Measurements from ENCODE around the gene PURB. TPM values are rescaled to one million over a fixed set of nuclear protein-coding genes. Genes with fewer than 3 reads are reported as not detected.

PURB gene
- total and polyA plus RNA-seq, 2 of the 4 experiments (the other 2 are of a cell fraction) = 6.3 to 8.8 TPM

DNA sequence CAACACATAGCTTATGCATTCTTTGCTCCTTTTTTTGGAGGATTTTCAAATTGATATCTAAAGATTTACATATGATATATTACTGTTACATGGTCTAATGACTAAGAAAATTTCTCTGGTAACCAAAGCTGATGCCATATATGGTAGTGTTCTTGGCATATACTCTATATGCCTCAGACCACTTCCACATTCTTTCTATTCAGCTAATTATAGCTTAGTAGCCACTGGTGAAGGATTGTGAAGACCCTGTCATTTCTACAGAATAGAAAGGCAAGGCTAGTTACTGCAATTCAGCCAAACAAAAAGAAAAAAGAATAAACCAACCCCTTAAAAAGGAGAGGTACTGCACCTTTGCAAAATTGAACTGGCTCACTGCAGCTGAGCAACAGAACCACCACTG lies 3.7 kb downstream of the PURB start:
- peak overlapping the region; percentile 74; the same call in 1 of the 2 replicates for H2BK20ac ChIP-seq (ENCODE audit: low read depth, low read length)
- H3K79me1 ChIP-seq (ENCODE audit: low read depth in 1 of 2, low read length in 2 of 2) = peaks cover 8 to 34% of the 10 kb centered on the region in 2 experiments
- peak overlapping the region; percentile 96 for H3K14ac ChIP-seq (replicated peaks; ENCODE audit: low read depth, low read length)
- no peaks in the 10 kb centered on the region for H3K9me3 ChIP-seq (ENCODE audit: control insufficient read depth, insufficient read depth, low read length)
- peak overlapping the region; percentile 68; the same call in 1 of the 2 replicates for H4K91ac ChIP-seq (ENCODE audit: insufficient read depth, low read depth, low read length)
- H3K4me3 ChIP-seq (ENCODE audit: insufficient read depth, low read depth, low read length) = peak overlapping the region; percentile 61; the same call in 1 of the 2 replicates
- ChIA-PET POLR2A (ENCODE audit: unreplicated experiment) (interaction anchor here (0.6 kb wide), 1 partner anchor 76 kb away, joined by 4 read pairs; no protein-coding TSS in a partner anchor), CTCF (interaction anchor here (0.6 to 1.4 kb wide), 4 partner anchors 8 to 293 kb away, joined by 3 to 6 read pairs (median 4); no protein-coding TSS in a partner anchor)
- H4K5ac ChIP-seq (ENCODE audit: low read depth, low read length) = peak overlapping the region; percentile 66; the same call in 1 of the 2 replicates
- dilution Hi-C loops (cut with HindIII; ENCODE audit: low sequenced_read_pairs, unreplicated experiment) (no loop called here), in situ Hi-C loops (cut with MboI; ENCODE audit: low sequenced_read_pairs) (no loop called here), intact Hi-C loops (cut with micrococcal nuclease) (loop anchor here (1.0 to 5.0 kb wide), 2 partner anchors 84 to 231 kb away; partner anchors contain the start of gene TBRG4)
- peak overlapping the region; percentile 72; the same call in 1 of the 2 replicates for H3K18ac ChIP-seq (ENCODE audit: low read depth, low read length)
- peak overlapping the region; percentile 95 for H3K23ac ChIP-seq (ENCODE audit: low read depth, low read length)
- H2AFZ ChIP-seq (replicated peaks; ENCODE audit: low read length, poor library complexity) = no peak overlapping the region
- no peaks in the 10 kb centered on the region for H3K9me1 ChIP-seq (ENCODE audit: insufficient read depth, low read length)
- H2BK15ac ChIP-seq (ENCODE audit: low read depth, low read length) = no peak overlapping the region; the same call in 2 of the 3 replicates
- H3K9ac ChIP-seq (ENCODE audit: low read depth, low read length) = peak overlapping the region; percentile 90; the same call in 1 of the 2 replicates
- H2BK5ac ChIP-seq (ENCODE audit: low read depth, low read length, poor library complexity, severe bottlenecking) = peak overlapping the region; percentile 92
- peak overlapping the region; percentile 82 for H3K4ac ChIP-seq (ENCODE audit: low read depth, low read length)
- H2BK120ac ChIP-seq (ENCODE audit: low read depth, low read length) = peak overlapping the region; percentile 90
- peaks cover 37% of the 10 kb centered on the region for H4K20me1 ChIP-seq (ENCODE audit: insufficient read depth, low read length)
- H3K27ac ChIP-seq (ENCODE audit: insufficient read depth, low read length) = peak overlapping the region; percentile 80
- BruUV-seq (replicated peaks) = no TSS peak
- H3K4me1 ChIP-seq (ENCODE audit: control insufficient read depth, insufficient read depth, low read length) = peaks cover 11% of the 10 kb centered on the region
- peak overlapping the region; percentile 88 for H3K56ac ChIP-seq (ENCODE audit: extremely low read depth, insufficient read depth, low read length)
- H3K36me3 ChIP-seq (ENCODE audit: control insufficient read depth, insufficient read depth, low read length) = peaks cover 9% of the 10 kb centered on the region
- TF ChIP-seq POLR2A (IDR thresholded peaks at IDR 0.05; ENCODE audit: low read depth, low read length) (peak; percentile 48), BHLHE40 (IDR thresholded peaks at IDR 0.05; ENCODE audit: low read depth, low read length) (no peak), CEBPB (IDR thresholded peaks at IDR 0.05; ENCODE audit: low read depth, low read length) (no peak), SMC3 (IDR thresholded peaks at IDR 0.05; ENCODE audit: low read depth, low read length) (no peak)
- H2AK5ac ChIP-seq (ENCODE audit: low read depth, low read length) = peak overlapping the region; percentile 80; the same call in 1 of the 2 replicates
- peak overlapping the region; percentile 93 for H3K4me2 ChIP-seq (ENCODE audit: low read depth, low read length)
- H2AK9ac ChIP-seq (replicated peaks; ENCODE audit: low read depth, low read length, poor library complexity) = no peak overlapping the region
- ATAC-seq (ENCODE audit: low read depth) (peak; percentile 16), DNase-seq (peak; percentile 88)
- peak overlapping the region; percentile 19 to 88; a peak in 3 of 4 replicates for H4K8ac ChIP-seq (ENCODE audit: low read depth in 2 of 2, low read length in 2 of 2)
- no peaks in the 10 kb centered on the region for H3K27me3 ChIP-seq (ENCODE audit: control insufficient read depth, insufficient read depth, low read length)
